Nephron (organoid): ENCODE measurements around the gene SEC61G.

Experiments used
- H3K27ac Mint-ChIP-seq, 3 experiments: 2 replicates each; pipeline ENCODE4 v1.8.0; 2020; ENCODE audit warnings: mixed read lengths in 3 of 3, mild to moderate bottlenecking in 2 of 3, moderate library complexity in 1 of 3
- H3K27me3 Mint-ChIP-seq: 2 replicates; pipeline ENCODE4 v1.8.0; 2021; ENCODE audit warnings: low read depth, mild to moderate bottlenecking, moderate library complexity, mixed read lengths
- H3K36me3 Mint-ChIP-seq: 2 replicates; pipeline ENCODE4 v1.8.0; 2020; ENCODE audit warnings: low read depth, mixed read lengths
- H3K4me1 Mint-ChIP-seq: 2 replicates; pipeline ENCODE4 v1.8.0; 2020; ENCODE audit warnings: mixed read lengths
- H3K4me3 Mint-ChIP-seq, 3 experiments: 2 replicates each; pipeline ENCODE4 v1.8.0; 2020; ENCODE audit warnings: mild to moderate bottlenecking in 3 of 3, mixed read lengths in 3 of 3, moderate library complexity in 2 of 3
- H3K9me3 Mint-ChIP-seq: 2 replicates; pipeline ENCODE4 v1.8.0; 2020; ENCODE audit warnings: mixed read lengths
- TF ChIP-seq, protein P1 (sequence below), 3 experiments: fragments of 200-600 bp; sonication (generic); IDR thresholded peaks; one replicate each; pipeline ENCODE4 v1.5.0; 2021; ENCODE audit warnings: antibody characterized with exemption in 3 of 3; ENCODE audit not compliant: unreplicated experiment in 3 of 3

Gene SEC61G

DNA sequence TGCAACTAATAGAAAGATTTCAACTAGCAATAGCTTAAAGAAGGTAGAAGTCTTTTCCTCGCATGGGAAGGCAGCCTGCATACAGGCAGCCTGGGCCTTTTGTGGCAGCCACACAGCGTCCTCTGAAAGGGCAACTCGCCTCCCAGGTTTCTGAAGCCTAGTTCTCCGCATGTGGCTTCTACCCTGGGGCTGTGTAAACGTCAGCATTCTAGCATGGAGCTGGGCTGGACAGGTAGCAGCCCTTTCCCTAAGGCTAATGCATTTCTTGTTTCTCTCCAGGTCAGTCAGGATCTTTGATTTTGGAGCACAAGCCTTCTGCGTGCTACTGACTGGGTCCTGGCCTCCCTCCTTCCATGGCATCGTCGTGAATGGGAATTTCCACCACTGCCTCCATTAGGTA, 23.8 kb upstream of the SEC61G start:
- peaks cover 11% of the 10 kb centered on the region for H3K4me1 Mint-ChIP-seq
- H3K9me3 Mint-ChIP-seq: no peaks in the 10 kb centered on the region
- TF ChIP-seq, protein P1, sequence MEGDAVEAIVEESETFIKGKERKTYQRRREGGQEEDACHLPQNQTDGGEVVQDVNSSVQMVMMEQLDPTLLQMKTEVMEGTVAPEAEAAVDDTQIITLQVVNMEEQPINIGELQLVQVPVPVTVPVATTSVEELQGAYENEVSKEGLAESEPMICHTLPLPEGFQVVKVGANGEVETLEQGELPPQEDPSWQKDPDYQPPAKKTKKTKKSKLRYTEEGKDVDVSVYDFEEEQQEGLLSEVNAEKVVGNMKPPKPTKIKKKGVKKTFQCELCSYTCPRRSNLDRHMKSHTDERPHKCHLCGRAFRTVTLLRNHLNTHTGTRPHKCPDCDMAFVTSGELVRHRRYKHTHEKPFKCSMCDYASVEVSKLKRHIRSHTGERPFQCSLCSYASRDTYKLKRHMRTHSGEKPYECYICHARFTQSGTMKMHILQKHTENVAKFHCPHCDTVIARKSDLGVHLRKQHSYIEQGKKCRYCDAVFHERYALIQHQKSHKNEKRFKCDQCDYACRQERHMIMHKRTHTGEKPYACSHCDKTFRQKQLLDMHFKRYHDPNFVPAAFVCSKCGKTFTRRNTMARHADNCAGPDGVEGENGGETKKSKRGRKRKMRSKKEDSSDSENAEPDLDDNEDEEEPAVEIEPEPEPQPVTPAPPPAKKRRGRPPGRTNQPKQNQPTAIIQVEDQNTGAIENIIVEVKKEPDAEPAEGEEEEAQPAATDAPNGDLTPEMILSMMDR (IDR thresholded peaks at IDR 0.05; ENCODE audit: unreplicated experiment in 3 of 3): no peak
- H3K27me3 Mint-ChIP-seq: peaks cover 8% of the 10 kb centered on the region
- no peaks in the 10 kb centered on the region for H3K36me3 Mint-ChIP-seq
- no peak overlapping the region for H3K27ac Mint-ChIP-seq
- no peak overlapping the region for H3K4me3 Mint-ChIP-seq

DNA sequence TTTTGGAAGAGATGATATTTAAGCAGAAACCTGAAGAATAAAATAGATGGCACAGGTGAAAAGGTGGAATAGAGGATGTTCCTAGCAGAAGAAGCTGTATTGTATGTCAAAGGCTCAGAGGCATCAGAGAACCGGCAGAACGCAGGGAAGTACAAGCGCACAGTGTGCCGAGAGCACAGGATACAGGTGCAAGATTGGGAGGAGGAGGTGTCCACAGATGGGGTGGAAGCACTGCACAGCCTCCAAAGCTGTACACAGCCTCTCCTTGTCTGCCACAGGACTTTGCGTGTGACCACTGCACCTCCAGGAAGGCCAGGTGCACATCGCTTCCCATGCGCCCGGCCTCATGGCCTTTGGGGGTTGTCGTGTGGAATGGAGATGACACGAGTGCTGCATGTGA, 23.3 kb upstream of the SEC61G start:
- TF ChIP-seq, protein P1 (IDR thresholded peaks at IDR 0.05; ENCODE audit: unreplicated experiment in 3 of 3): no peak
- no peaks in the 10 kb centered on the region for H3K9me3 Mint-ChIP-seq
- H3K4me3 Mint-ChIP-seq: no peak overlapping the region
- H3K27ac Mint-ChIP-seq: no peak overlapping the region
- peaks cover 11% of the 10 kb centered on the region for H3K4me1 Mint-ChIP-seq
- peaks cover 8% of the 10 kb centered on the region for H3K27me3 Mint-ChIP-seq
- no peaks in the 10 kb centered on the region for H3K36me3 Mint-ChIP-seq

DNA sequence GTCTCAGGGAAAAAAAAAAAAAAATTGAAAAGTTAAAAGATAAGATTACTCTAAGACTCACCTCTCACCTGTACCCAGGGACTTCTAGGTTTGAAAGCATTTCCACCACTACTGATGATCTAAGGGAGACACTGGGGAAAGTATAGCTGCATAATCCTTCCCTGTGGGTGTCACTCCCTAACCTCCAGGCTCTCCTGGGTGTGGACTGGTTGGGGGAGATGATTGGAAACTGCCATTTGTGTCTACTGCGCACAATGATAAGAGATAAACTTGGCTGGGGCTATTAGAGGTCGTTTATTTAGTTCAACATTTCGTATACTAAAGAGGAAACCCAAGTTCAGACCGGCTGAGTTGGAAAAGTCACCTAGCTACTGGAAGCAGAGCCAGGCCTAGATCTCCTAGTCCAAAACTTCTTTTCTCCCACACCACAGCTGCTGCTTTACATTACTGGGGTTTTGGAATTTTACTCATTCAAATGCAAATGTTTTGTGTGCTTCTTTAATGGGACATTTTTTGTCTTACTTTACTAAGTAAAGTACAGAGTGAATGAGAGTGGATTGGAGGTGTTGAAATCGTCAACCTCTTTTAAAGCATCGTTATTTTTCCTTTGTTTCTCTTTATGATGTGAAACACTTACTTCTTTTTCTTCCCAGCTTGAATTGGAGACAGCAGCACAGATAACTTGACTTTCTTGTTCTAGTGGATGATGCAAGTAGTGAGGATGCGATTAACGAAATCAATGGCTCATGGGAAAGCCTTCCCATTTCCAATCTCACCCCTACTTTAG, 22.3 kb upstream of the SEC61G start:
- Mint-ChIP-seq H3K27me3 (peaks cover 8% of the 10 kb centered on the region), H3K36me3 (no peaks in the 10 kb centered on the region), H3K4me1 (peaks cover 11% of the 10 kb centered on the region), H3K4me3 (no peak overlapping the region), H3K9me3 (peaks cover 6% of the 10 kb centered on the region), H3K27ac (no peak overlapping the region)
- TF ChIP-seq, protein P1 (IDR thresholded peaks at IDR 0.05; ENCODE audit: unreplicated experiment in 3 of 3): no peak

DNA sequence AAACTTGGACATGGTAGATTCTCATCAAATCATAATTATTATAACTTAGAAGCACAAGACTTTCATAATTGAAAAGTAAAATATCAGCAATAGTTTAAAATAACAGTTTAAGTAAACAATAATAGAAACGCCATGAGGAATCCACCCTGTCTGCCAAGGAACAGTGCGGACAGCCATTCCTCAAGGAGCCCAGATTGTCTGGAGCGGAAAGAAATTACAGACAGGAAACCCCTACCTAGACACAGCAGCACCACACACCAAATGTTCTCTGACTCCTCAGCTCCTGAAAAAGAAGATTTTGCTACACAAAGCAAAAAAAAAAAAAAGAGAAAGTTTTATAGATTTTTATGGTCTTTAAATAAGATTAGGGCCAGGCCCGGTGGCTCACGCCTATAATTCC, 21.5 kb upstream of the SEC61G start:
- Mint-ChIP-seq H3K27me3 (peaks cover 8% of the 10 kb centered on the region), H3K4me3 (no peak overlapping the region)

DNA sequence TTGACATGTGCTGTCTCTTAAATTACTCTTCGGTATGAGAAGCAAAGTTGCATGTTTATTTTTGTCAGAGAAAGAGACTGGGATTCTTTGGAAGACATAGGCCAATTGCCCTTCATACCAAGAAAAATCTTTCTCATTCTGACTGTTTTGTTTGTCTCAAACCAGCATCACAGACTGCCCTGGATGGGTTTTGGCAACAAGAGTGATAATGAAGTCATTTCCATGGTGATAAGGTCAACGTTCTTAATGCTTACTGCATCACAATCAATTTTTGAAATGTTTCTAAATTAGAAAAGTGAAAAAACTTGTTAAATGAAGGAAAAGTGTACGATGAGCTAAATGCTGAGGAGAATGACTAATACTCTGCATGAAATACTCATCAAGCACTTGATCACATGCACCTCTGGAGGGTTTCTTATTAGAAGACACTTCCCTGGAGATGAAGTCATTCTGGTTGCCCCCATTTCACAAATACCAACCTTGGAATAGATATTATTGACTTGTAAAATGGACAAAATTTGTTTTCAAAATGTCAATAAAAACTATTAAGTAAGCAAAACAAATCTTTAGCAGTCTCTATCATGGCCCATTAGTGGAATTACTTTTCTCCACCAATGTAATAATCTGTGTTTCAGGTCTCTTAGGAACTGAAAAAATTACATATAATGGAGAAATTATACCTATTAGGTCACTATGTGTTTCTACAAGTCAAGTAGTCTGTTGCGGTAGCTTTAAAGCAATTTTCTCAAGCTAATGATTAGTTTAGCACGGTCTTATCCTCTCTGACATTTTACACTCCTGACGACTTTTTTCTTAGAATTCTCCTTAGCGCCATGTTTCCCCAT, 19.9 kb upstream of the SEC61G start:
- TF ChIP-seq, protein P1 (IDR thresholded peaks at IDR 0.05; ENCODE audit: unreplicated experiment in 3 of 3): no peak
- Mint-ChIP-seq H3K27ac (no peak overlapping the region), H3K9me3 (peaks cover 9% of the 10 kb centered on the region), H3K36me3 (no peaks in the 10 kb centered on the region), H3K4me1 (peaks cover 4% of the 10 kb centered on the region), H3K4me3 (no peak overlapping the region), H3K27me3 (peaks cover 4% of the 10 kb centered on the region)

More for the DNA sequence above, 21.5 kb upstream of the SEC61G start:
- H3K4me1 Mint-ChIP-seq: peaks cover 7% of the 10 kb centered on the region
- TF ChIP-seq, protein P1 (IDR thresholded peaks at IDR 0.05; ENCODE audit: unreplicated experiment in 3 of 3): no peak
- H3K9me3 Mint-ChIP-seq: peaks cover 6% of the 10 kb centered on the region
- H3K27ac Mint-ChIP-seq: peak overlapping the region in 1 of 3 experiments; percentile 28
- H3K36me3 Mint-ChIP-seq: no peaks in the 10 kb centered on the region
